NCI-H510A (cell line): Measurements from ENCODE around the gene PRR20B.
"Not testable (repeated sequence)": the region's sequence is repeated elsewhere in the genome, so short reads cannot be mapped to it uniquely, and the experiment has no call there.

Source experiments
- DNase-seq: peaks from one replicate; lab custom pipeline; 2025; lab: John Stamatoyannopoulos, UW

The PRR20B gene

GRCh38 chr13:57147188-57147587 lies at the start of gene PRR20B:
Gene PRR20B, plus strand, starts transcription at chr13:57147488. Its CDS starts 387 bp downstream, at chr13:57147875.
- DNase-seq, result not testable (repeated sequence)

- no peak for DNase-seq
Measured at GRCh38 chr13:57114945-57115344, 32.3 kb upstream of the PRR20B start.

- DNase-seq, result no peak
Measured at GRCh38 chr13:57123681-57124080, 23.6 kb upstream of the PRR20B start.

- DNase-seq, result no peak
Measured at GRCh38 chr13:57128909-57129308, 18.4 kb upstream of the PRR20B start.

GRCh38 chr13:57136093-57136492 lies 11.2 kb upstream of the PRR20B start:
- DNase-seq, result no peak

GRCh38 chr13:57137585-57137984 lies 9.7 kb upstream of the PRR20B start:
- DNase-seq, result no peak

GRCh38 chr13:57138988-57139387 lies 8.3 kb upstream of the PRR20B start:
- DNase-seq, result no peak

- not testable (repeated sequence) for DNase-seq
Measured at GRCh38 chr13:57139781-57140180, 7.5 kb upstream of the PRR20B start.

GRCh38 chr13:57140235-57140968 lies 6.9 kb upstream of the PRR20B start, which contains the start of gene PRR20A:
Gene PRR20A, plus strand, starts transcription at chr13:57140918. Its CDS starts 387 bp downstream, at chr13:57141305.
- not testable (repeated sequence) for DNase-seq

- not testable (repeated sequence) for DNase-seq
Measured at GRCh38 chr13:57148106-57148505, 818 bp downstream of the PRR20B start.

- not testable (repeated sequence) for DNase-seq
Measured at GRCh38 chr13:57153761-57154160, 6.5 kb downstream of the PRR20B start, which contains the start of gene PRR20C. Gene PRR20C, plus strand, starts transcription at chr13:57154061. Its CDS starts 387 bp downstream, at chr13:57154448.

- not testable (repeated sequence) for DNase-seq
Measured at GRCh38 chr13:57160332-57160731, 13.0 kb downstream of the PRR20B start, which contains the start of gene PRR20D. Gene PRR20D, plus strand, starts transcription at chr13:57160632. Its CDS starts 387 bp downstream, at chr13:57161019.

GRCh38 chr13:57166897-57167296 lies 19.6 kb downstream of the PRR20B start, which contains the start of gene PRR20E:
Gene PRR20E, plus strand, starts transcription at chr13:57167197. Its CDS starts 387 bp downstream, at chr13:57167584.
- DNase-seq, result not testable (repeated sequence)

- no peak for DNase-seq
Measured at GRCh38 chr13:57191667-57192066, 44.4 kb downstream of the PRR20B start.
